ENCODE measurements around the gene NFS1.

- TF ChIP-seq CTCF (IDR thresholded peaks at IDR 0.05; ENCODE audit: low read depth, low read length, missing input control) = no peak
- no peak for TF ChIP-seq SP1 (IDR thresholded peaks at IDR 0.05)
- no peak for TF ChIP-seq REST (IDR thresholded peaks at IDR 0.05)
- no peak for TF ChIP-seq TAF1 (conservative IDR thresholded peaks at IDR 0.05)
- TF ChIP-seq HNF4A (conservative IDR thresholded peaks at IDR 0.05) = no peak
- no peak for TF ChIP-seq YY1 (IDR thresholded peaks at IDR 0.05)
- no peak for TF ChIP-seq MAX (IDR thresholded peaks at IDR 0.05)
- TF ChIP-seq RAD21 (IDR thresholded peaks at IDR 0.05) = no peak
- TF ChIP-seq GABPA (IDR thresholded peaks at IDR 0.05 in 1 of 2, conservative IDR thresholded peaks at IDR 0.05 in 1 of 2) = no peak
- TF ChIP-seq HNF4G (IDR thresholded peaks at IDR 0.05) = no peak
- TF ChIP-seq, protein P1, sequence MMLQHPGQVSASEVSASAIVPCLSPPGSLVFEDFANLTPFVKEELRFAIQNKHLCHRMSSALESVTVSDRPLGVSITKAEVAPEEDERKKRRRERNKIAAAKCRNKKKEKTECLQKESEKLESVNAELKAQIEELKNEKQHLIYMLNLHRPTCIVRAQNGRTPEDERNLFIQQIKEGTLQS (IDR thresholded peaks at IDR 0.05) = no peak
Observed at GRCh38 chr20:35710884-35711587, 11.9 kb upstream of the NFS1 start.

All from liver (tissue), 3 donors.